Retinal pigment epithelial cell (primary cell): ENCODE results near the gene CYP4F3.

ENCODE experiments used
- DNase-seq: peaks from one replicate; pipeline ENCODE4 v3.0.0-alpha.2; 2010; ENCODE audit warnings: low read depth
- H3K4me3 ChIP-seq: 2 replicates; pipeline ENCODE4 v1.5.1; 2011; ENCODE audit warnings: mild to moderate bottlenecking, low read length, control low read depth, moderate library complexity
- TF ChIP-seq, protein P1 (sequence below): conservative IDR thresholded peaks from 2 replicates; pipeline ENCODE4 v1.5.1; 2011; ENCODE audit warnings: low read depth, low read length, control low read depth, inconsistent platforms

CYP4F3 gene

DNA sequence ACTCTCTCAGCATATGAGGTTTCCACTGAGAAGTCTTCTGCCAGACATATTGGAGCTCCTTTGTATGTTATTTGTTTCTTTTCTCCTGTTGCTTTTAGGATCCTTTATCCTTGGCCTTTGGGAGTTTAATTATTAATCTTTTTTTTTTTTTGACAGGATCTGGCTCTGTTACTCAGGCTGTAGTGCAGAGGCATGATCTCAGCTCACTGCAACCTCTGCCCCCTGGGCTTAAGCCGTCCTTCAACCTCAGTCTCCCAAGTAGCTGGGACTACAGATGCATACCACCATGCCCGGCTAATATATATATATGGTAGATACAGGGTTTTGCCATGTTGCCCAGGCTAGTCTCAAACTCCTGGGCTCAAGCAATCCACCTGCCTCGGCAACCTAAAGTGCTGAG lies 6.6 kb upstream of the CYP4F3 start:
- H3K4me3 ChIP-seq, result no peak overlapping the region
- TF ChIP-seq, protein P1, sequence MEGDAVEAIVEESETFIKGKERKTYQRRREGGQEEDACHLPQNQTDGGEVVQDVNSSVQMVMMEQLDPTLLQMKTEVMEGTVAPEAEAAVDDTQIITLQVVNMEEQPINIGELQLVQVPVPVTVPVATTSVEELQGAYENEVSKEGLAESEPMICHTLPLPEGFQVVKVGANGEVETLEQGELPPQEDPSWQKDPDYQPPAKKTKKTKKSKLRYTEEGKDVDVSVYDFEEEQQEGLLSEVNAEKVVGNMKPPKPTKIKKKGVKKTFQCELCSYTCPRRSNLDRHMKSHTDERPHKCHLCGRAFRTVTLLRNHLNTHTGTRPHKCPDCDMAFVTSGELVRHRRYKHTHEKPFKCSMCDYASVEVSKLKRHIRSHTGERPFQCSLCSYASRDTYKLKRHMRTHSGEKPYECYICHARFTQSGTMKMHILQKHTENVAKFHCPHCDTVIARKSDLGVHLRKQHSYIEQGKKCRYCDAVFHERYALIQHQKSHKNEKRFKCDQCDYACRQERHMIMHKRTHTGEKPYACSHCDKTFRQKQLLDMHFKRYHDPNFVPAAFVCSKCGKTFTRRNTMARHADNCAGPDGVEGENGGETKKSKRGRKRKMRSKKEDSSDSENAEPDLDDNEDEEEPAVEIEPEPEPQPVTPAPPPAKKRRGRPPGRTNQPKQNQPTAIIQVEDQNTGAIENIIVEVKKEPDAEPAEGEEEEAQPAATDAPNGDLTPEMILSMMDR, result no peak
- DNase-seq, result no peak

DNA sequence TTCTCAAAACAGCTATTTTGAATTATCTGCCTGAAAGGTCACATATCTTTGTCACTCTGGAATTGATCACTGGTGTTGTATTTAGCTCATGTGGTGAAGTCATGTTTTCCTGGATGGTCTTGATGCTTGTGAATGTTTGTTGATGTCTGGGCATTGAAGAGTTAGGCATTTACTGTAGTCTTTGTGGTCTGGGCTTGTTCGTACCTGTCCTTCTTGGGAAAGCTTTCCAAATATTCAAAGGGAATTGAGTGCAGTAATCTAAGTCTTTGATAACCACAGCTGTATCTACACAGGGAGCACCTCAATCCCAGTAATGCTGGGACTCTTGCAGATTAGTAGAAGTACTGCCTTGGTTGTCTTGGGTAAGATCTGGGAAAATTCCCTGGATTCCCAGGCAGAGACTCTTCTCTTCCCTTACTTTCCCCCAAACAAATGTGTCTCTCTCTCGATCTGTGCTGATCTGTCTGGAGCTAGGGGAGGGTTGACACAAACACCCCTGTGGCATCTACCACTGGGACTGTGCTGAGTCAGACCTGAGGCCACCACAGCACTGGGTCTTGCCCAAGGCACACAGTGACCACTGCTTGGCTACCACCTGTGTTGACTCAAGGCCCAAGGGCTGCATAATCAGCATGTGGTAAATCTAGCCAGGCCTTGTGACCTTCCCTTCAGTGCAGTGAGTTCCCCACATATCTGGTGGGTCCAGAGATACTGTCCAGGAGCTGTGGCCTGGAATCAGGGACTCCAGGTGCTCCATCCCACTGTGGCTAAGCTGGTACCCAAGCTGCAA lies 5.5 kb upstream of the CYP4F3 start:
- no peak for DNase-seq
- TF ChIP-seq, protein P1, result no peak
- H3K4me3 ChIP-seq, result no peak overlapping the region

DNA sequence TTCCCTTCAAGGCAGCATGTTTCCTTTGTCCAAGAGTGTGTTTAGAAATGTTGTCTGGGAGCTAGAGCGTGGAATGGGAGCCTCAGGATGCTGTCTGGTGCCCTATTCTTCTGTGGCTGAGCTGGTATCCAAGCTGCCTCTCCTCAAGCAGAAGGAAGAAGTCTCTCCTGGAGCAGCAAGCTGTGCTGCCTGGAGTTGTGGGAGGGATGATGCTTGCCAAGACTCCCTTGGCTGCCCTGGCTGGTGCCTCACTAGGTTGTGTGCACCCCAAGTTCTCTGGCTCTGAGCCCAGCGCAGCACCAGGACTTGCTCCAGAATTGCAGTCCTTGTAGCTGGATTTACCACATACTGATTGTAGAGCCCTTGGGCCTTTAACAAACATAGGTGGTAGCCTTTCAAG lies 4.7 kb upstream of the CYP4F3 start:
- TF ChIP-seq, protein P1, result no peak
- H3K4me3 ChIP-seq, result no peak overlapping the region
- DNase-seq, result no peak

DNA sequence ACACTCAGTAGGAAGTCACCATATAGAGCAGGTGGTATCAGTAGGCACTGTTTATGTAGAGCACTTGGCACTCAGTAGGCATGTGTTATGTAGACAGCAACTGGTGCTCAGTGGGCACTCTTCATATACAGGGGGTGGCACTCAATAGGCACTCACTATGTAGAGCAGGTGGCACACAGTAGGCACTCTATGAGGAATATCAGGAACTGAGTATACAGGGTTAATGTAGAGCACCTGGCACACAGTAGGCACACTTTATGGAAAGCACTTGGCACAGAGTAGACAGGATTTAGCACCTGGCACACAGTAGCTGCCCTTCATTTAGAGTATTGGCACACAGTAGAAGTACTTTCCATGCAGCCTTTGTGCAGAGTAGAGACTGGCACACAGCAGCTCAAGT lies 1.1 kb upstream of the CYP4F3 start:
- no peak for DNase-seq
- no peak overlapping the region for H3K4me3 ChIP-seq
- TF ChIP-seq, protein P1, result no peak

DNA sequence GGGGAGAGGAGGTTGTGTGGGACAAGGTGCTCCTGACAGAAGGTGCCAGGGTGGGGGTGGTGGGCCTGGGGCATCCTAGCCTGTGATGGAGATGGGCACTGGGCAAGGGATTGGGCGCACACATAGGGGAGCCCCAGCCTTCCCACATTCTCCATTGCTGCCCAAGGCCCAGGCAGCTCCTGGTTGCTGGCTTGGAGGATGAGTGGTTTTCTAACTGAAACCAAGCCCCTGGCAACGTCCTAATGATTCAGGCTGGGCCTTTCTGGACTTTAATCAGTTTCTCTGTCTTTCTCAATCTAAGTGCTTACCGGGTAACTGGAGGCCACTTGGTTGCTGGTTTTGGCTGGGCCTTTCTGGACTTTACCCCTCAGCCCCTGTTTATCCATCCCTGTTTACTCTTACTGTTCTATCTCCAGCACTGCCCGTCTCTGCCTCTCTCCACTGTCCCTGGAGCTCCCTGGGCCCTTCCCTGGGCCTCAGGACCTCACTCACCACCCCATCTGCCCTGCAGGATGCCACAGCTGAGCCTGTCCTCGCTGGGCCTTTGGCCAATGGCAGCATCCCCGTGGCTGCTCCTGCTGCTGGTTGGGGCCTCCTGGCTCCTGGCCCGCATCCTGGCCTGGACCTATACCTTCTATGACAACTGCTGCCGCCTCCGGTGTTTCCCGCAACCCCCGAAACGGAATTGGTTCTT lies 354 bp downstream of the CYP4F3 start:
- DNase-seq, result no peak
- TF ChIP-seq, protein P1, result no peak
- H3K4me3 ChIP-seq, result no peak overlapping the region

DNA sequence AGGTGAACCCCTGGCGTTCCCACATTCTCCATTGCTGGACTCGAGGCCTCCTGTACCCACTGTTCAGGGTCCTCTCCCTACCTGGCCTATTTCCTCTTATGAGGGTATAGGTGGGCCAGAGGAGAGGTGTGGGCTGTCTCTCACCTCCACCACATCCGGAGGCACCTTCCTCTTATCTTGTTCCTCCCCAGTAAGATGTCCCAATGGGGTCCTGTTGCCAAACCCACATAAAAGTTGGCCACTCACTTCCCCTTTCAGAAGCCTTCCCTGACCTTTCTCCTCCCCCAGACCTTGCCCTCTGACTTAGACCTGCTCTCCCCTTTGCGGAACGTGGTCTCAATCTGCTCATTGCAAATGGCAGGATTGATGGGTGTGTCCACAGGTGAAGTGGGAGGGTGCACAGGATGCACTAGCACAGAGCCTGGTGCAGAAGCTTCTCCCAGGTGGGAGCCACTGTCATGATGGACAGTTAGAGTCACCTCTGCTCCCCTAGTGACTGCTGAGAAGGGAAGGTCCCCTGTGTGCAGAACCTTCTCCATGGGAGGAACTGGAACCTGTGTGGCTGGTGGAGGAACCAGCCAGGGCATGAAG lies 1.3 kb downstream of the CYP4F3 start:
- no peak for DNase-seq
- TF ChIP-seq, protein P1, result no peak

More for the DNA sequence above, 1.3 kb downstream of the CYP4F3 start:
- no peak overlapping the region for H3K4me3 ChIP-seq
